ENCODE measurements around the gene S100A6.

GRCh38 chr1:153515504-153516394 is 20.0 kb downstream of the S100A6 start:
- TF ChIP-seq TAF1 (IDR thresholded peaks at IDR 0.05; ENCODE audit: borderline replicate concordance, low read depth, low read length): no peak
- TF ChIP-seq POLR2A (IDR thresholded peaks at IDR 0.05; ENCODE audit: low read depth, low read length): no peak

Measured in GM12892 (cell line).